Neural progenitor cell (in vitro differentiated cells): Measurements from ENCODE around the gene BAG1. TPM values are rescaled to one million over a fixed set of nuclear protein-coding genes. Genes with fewer than 3 reads are reported as not detected.

Source experiments
- DNase-seq: peaks from one replicate; pipeline ENCODE4 v3.0.0-alpha.2; 2016; ENCODE audit warnings: low spot score
- H2AFZ ChIP-seq: fragments of 200-600 bp; sonication (generic); replicated peaks from 2 replicates; pipeline ENCODE4 v1.6.1; 2016; ENCODE audit warnings: antibody characterized with exemption
- H3F3A ChIP-seq: fragments of 200-600 bp; sonication (generic); 2 replicates; pipeline ENCODE4 v1.6.1; 2016; ENCODE audit warnings: antibody characterized with exemption, low read depth
- H3K27ac ChIP-seq: fragments of 200-600 bp; sonication (generic); 2 replicates; pipeline ENCODE4 v1.5.1; 2016; ENCODE audit warnings: mild to moderate bottlenecking
- H3K27me3 ChIP-seq: fragments of 200-600 bp; sonication (generic); 2 replicates; pipeline ENCODE4 v1.6.1; 2016; ENCODE audit warnings: mild to moderate bottlenecking, moderate library complexity
- H3K36me3 ChIP-seq: fragments of 200-600 bp; sonication (generic); 2 replicates; pipeline ENCODE4 v1.5.1; 2016
- H3K4me1 ChIP-seq: fragments of 200-600 bp; sonication (generic); 2 replicates; pipeline ENCODE4 v1.6.1; 2016; ENCODE audit warnings: mixed run types
- H3K4me2 ChIP-seq: fragments of 200-600 bp; sonication (generic); 2 replicates; pipeline ENCODE4 v1.6.1; 2016
- H3K4me3 ChIP-seq: fragments of 200-600 bp; sonication (generic); 2 replicates; pipeline ENCODE4 v1.5.1; 2016
- H3K79me2 ChIP-seq: fragments of 200-600 bp; sonication (generic); 2 replicates; pipeline ENCODE4 v1.6.1; 2016; ENCODE audit warnings: low read depth
- H3K9ac ChIP-seq: fragments of 200-600 bp; sonication (generic); 2 replicates; pipeline ENCODE4 v1.6.1; 2016
- H3K9me3 ChIP-seq: fragments of 200-600 bp; sonication (generic); 2 replicates; pipeline ENCODE4 v1.5.1; 2016; ENCODE audit warnings: low read depth
- H4K20me1 ChIP-seq: fragments of 200-600 bp; sonication (generic); 2 replicates; pipeline ENCODE4 v1.6.1; 2016; ENCODE audit warnings: low read depth
- H3K27ac Mint-ChIP-seq: 3 replicates; pipeline ENCODE4 v1.8.0; 2021; ENCODE audit warnings: mixed read lengths
- H3K27me3 Mint-ChIP-seq: 2 replicates; pipeline ENCODE4 v1.8.0; 2022; ENCODE audit warnings: low read depth, mild to moderate bottlenecking, inconsistent platforms, moderate library complexity, mixed read lengths; ENCODE audit not compliant: insufficient read depth
- H3K36me3 Mint-ChIP-seq: 3 replicates; pipeline ENCODE4 v1.8.0; 2021; ENCODE audit warnings: mixed read lengths
- H3K4me1 Mint-ChIP-seq: 3 replicates; pipeline ENCODE4 v1.8.0; 2021; ENCODE audit warnings: mixed read lengths
- H3K4me3 Mint-ChIP-seq: 3 replicates; pipeline ENCODE4 v1.8.0; 2021; ENCODE audit warnings: mild to moderate bottlenecking, moderate library complexity, mixed read lengths
- H3K9me3 Mint-ChIP-seq: 3 replicates; pipeline ENCODE4 v1.8.0; 2020; ENCODE audit warnings: mixed read lengths
- EZH2 ChIP-seq: fragments of 200-600 bp; sonication (generic); IDR thresholded peaks from 2 replicates; pipeline ENCODE4 v1.6.1; 2017; ENCODE audit warnings: antibody characterized with exemption, mild to moderate bottlenecking, moderate library complexity
- EZH2phosphoT487 ChIP-seq: fragments of 200-600 bp; sonication (generic); IDR thresholded peaks from 2 replicates; pipeline ENCODE4 v1.6.1; 2017; ENCODE audit warnings: antibody characterized with exemption
- total RNA-seq: library from RNA; depleted of rRNA; stranded (reverse); fragments of >200 nt; gene quantifications from 2 replicates; pipeline ENCODE4 v1.2.3, GENCODE V29; 2015; ENCODE audit warnings: low replicate concordance
- TF ChIP-seq, protein P1 (sequence below): fragments of 200-600 bp; sonication (generic); IDR thresholded peaks from 2 replicates; pipeline ENCODE4 v1.5.1; 2017; ENCODE audit warnings: antibody characterized with exemption, mild to moderate bottlenecking

The BAG1 gene
- total RNA-seq, 1 donor from 2014 or later: 44.3 TPM

DNA sequence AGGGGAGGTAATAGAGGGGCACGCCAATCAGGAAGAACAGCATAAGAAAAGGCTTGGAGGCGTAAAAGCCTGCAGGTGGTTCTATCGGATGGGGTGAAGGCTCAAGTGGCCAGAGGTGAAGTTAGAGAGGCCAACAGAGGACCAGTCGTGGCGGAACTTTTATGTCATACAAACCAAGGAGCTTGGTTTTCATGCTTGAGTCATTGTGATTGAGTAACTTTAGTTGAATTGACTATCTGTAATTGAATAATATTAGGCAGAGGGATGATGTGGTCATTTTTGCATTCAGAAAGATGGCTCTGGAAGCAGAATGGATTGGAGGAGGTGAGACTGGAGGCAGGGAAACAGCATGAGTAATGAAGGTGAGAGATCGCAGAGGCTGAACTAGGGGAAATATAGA, 31.7 kb downstream of the BAG1 start:
- Histone ChIP-seq H3K4me1 (no peaks in the 10 kb centered on the region), H3F3A (no peaks in the 10 kb centered on the region), H3K4me3 (no peak overlapping the region), H3K4me2 (no peak overlapping the region), H3K9me3 (no peaks in the 10 kb centered on the region), H2AFZ (no peak overlapping the region), H3K27ac (no peak overlapping the region), H3K36me3 (no peaks in the 10 kb centered on the region), H4K20me1 (no peaks in the 10 kb centered on the region), H3K27me3 (peaks cover 20% of the 10 kb centered on the region), H3K9ac (no peak overlapping the region), H3K79me2 (no peaks in the 10 kb centered on the region)
- no peak overlapping the region for H3K4me3 Mint-ChIP-seq
- DNase-seq: no peak
- no peaks in the 10 kb centered on the region for H3K36me3 Mint-ChIP-seq
- H3K9me3 Mint-ChIP-seq: no peaks in the 10 kb centered on the region
- no peak overlapping the region for H3K27ac Mint-ChIP-seq
- TF ChIP-seq EZH2phosphoT487: no peak
- TF ChIP-seq, protein P1, sequence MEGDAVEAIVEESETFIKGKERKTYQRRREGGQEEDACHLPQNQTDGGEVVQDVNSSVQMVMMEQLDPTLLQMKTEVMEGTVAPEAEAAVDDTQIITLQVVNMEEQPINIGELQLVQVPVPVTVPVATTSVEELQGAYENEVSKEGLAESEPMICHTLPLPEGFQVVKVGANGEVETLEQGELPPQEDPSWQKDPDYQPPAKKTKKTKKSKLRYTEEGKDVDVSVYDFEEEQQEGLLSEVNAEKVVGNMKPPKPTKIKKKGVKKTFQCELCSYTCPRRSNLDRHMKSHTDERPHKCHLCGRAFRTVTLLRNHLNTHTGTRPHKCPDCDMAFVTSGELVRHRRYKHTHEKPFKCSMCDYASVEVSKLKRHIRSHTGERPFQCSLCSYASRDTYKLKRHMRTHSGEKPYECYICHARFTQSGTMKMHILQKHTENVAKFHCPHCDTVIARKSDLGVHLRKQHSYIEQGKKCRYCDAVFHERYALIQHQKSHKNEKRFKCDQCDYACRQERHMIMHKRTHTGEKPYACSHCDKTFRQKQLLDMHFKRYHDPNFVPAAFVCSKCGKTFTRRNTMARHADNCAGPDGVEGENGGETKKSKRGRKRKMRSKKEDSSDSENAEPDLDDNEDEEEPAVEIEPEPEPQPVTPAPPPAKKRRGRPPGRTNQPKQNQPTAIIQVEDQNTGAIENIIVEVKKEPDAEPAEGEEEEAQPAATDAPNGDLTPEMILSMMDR: no peak
- no peak for TF ChIP-seq EZH2
- peaks cover 14% of the 10 kb centered on the region for H3K27me3 Mint-ChIP-seq
- no peaks in the 10 kb centered on the region for H3K4me1 Mint-ChIP-seq

DNA sequence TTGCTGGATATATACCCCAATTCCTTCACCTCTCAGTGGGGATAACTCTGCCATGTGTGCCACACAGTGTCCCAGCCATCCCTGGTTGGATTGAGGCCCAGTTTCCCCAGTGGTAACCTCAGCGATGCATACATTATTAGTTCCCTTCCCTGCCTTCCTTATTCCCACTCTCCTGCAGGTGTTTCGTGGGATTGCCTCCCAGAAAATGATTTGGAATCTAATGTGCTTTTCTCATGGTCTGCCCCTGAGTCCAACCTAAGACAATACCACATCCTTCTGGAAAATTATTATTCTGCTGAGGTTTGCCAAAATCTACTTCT, 32.9 kb downstream of the BAG1 start:
- Histone ChIP-seq H3K27me3 (peaks cover 17% of the 10 kb centered on the region), H3K4me3 (no peak overlapping the region), H3K79me2 (no peaks in the 10 kb centered on the region), H3K4me2 (no peak overlapping the region), H3F3A (no peaks in the 10 kb centered on the region), H3K36me3 (no peaks in the 10 kb centered on the region), H3K4me1 (no peaks in the 10 kb centered on the region), H4K20me1 (no peaks in the 10 kb centered on the region), H2AFZ (no peak overlapping the region), H3K9me3 (no peaks in the 10 kb centered on the region), H3K27ac (no peak overlapping the region), H3K9ac (no peak overlapping the region)
- Mint-ChIP-seq H3K36me3 (no peaks in the 10 kb centered on the region), H3K4me3 (no peak overlapping the region), H3K9me3 (no peaks in the 10 kb centered on the region), H3K27ac (no peak overlapping the region), H3K27me3 (peaks cover 14% of the 10 kb centered on the region), H3K4me1 (no peaks in the 10 kb centered on the region)
- DNase-seq: no peak
- TF ChIP-seq, protein P1: no peak
- no peak for TF ChIP-seq EZH2
- TF ChIP-seq EZH2phosphoT487: no peak

DNA sequence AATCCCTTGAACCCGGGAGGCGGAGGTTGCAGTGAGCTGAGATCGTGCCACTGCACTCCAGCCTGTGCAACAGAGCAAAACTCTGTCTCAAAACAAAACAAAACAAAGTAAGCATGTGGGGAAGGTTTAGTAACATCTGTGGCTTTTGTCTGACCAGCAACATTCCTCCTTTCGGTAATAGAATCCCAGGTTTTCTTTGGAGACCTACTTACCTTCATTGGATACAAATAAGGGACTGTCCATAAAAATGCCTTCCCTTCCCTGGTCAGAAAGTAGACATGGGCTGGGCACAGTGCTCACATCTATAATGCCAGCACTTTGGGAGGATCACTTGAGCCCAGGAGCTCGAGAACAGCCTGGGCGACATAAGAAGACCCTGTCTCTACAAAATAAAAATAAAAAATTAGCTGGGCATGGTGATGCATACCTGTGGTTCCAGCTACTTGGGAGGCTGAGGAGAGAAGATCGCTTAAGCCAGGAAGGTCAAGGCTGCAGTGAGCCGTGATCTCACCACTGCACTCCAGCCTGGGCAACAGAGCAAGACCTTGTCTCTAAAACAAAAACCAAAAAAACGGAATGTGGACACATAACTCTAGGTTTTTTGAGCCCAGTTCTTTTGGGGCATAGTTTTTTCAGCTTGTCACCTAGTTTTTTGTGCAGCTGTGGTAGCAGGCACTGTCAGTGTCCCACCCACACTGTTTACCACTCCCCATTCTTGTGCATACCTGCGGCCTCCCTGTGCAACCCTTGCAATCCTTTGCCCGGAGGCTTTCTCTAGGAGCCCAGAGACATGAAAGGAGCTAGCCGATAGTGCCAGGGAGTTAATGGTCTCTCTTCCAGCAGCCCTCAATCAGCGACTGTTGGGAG, 33.5 kb downstream of the BAG1 start:
- TF ChIP-seq EZH2phosphoT487: no peak
- Histone ChIP-seq H3K4me1 (no peaks in the 10 kb centered on the region), H3K27ac (no peak overlapping the region), H3K4me3 (no peak overlapping the region), H4K20me1 (no peaks in the 10 kb centered on the region), H3K4me2 (no peak overlapping the region), H3K9me3 (no peaks in the 10 kb centered on the region), H3K79me2 (no peaks in the 10 kb centered on the region), H2AFZ (no peak overlapping the region), H3K36me3 (no peaks in the 10 kb centered on the region), H3K9ac (no peak overlapping the region), H3F3A (no peaks in the 10 kb centered on the region), H3K27me3 (peaks cover 12% of the 10 kb centered on the region)
- Mint-ChIP-seq H3K36me3 (no peaks in the 10 kb centered on the region), H3K27me3 (peaks cover 14% of the 10 kb centered on the region), H3K4me1 (no peaks in the 10 kb centered on the region), H3K9me3 (no peaks in the 10 kb centered on the region), H3K4me3 (no peak overlapping the region), H3K27ac (no peak overlapping the region)
- no peak for DNase-seq

DNA sequence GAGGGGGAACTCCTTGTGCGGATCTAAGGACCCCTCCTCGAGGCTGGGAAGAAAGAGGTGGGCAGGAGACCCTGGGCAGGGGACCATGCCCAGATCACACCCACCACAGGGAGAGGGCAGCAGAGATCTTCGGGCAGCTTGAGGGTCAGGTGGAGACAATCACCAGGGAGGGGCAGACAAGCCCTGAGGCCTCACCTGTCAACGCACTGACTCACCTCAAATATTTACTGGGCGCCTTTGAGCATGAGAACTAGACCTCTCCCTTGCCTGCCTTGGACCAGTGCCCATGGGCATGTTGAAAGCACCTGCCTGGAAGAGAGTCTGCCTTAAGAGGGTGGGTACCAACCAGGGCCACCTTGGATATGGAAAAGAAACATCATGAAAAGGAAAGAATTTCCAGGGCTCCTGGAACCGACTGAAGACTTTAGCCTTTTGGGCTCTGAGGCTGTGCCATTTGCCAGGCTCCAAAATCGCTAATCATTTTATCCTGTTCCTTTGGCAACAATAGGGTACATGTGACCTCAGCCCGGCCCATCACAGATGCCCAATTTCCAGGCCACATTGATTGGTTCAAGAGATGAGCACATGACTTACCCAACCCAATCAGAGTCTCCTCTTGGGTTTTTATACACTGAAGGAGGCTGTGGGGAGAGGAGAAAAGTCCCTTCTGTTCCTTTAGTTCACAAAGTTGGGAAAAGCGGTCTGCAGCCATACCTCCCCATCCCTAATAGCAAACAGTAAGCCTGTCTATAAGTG, 35.0 kb downstream of the BAG1 start:
- Histone ChIP-seq H4K20me1 (no peaks in the 10 kb centered on the region), H3K9ac (no peak overlapping the region), H3K27me3 (peaks cover 5% of the 10 kb centered on the region), H3K27ac (no peak overlapping the region), H3K9me3 (no peaks in the 10 kb centered on the region), H3K4me3 (no peak overlapping the region), H2AFZ (no peak overlapping the region), H3K4me1 (no peaks in the 10 kb centered on the region), H3K36me3 (no peaks in the 10 kb centered on the region), H3K4me2 (no peak overlapping the region), H3F3A (no peaks in the 10 kb centered on the region), H3K79me2 (no peaks in the 10 kb centered on the region)
- no peak overlapping the region for H3K27ac Mint-ChIP-seq
- no peaks in the 10 kb centered on the region for H3K4me1 Mint-ChIP-seq
- H3K27me3 Mint-ChIP-seq: peaks cover 12% of the 10 kb centered on the region
- H3K9me3 Mint-ChIP-seq: no peaks in the 10 kb centered on the region
- no peaks in the 10 kb centered on the region for H3K36me3 Mint-ChIP-seq
- TF ChIP-seq, protein P1: no peak
- no peak for TF ChIP-seq EZH2
- TF ChIP-seq EZH2phosphoT487: no peak
- H3K4me3 Mint-ChIP-seq: no peak overlapping the region
- DNase-seq: no peak
